D721Med (cell line): ENCODE measurements around the gene GOLGA5.

Source experiments
- DNase-seq: peaks from one replicate; pipeline ENCODE4 v3.0.0; 2011; ENCODE audit warnings: low spot score; ENCODE audit not compliant: insufficient read length
- FAIRE-seq: peaks from 2 replicates; lab custom pipeline; 2011; peaks lifted over from hg19 to GRCh38; lab: Jason Lieb, UNC
- CTCF ChIP-seq: IDR thresholded peaks from 2 replicates; pipeline ENCODE4 v1.5.1; 2012; ENCODE audit warnings: mild to moderate bottlenecking, control low read depth; ENCODE audit not compliant: insufficient read depth; ENCODE audit errors: missing control alignments

GOLGA5 gene

GRCh38 chr14:92861856-92862745 lies 68.0 kb downstream of the GOLGA5 start:
- FAIRE-seq = no peak
- no peak for DNase-seq
- TF ChIP-seq CTCF = no peak

GRCh38 chr14:92863286-92864080 lies 69.4 kb downstream of the GOLGA5 start:
- no peak for FAIRE-seq
- no peak for TF ChIP-seq CTCF

GRCh38 chr14:92865674-92866073 lies 71.6 kb downstream of the GOLGA5 start:
- no peak for TF ChIP-seq CTCF
- FAIRE-seq = no peak
- DNase-seq = no peak

More at GRCh38 chr14:92863286-92864080, 69.4 kb downstream of the GOLGA5 start:
- no peak for DNase-seq

- DNase-seq = no peak
- TF ChIP-seq CTCF = no peak
- FAIRE-seq = no peak
These were observed 72.2 kb downstream of the GOLGA5 start for GRCh38 chr14:92866181-92866752.

- FAIRE-seq = no peak
- TF ChIP-seq CTCF = no peak
- no peak for DNase-seq
These were observed 73.1 kb downstream of the GOLGA5 start for GRCh38 chr14:92866901-92867865.

GRCh38 chr14:92874962-92875661 lies 81.0 kb downstream of the GOLGA5 start:
- DNase-seq (no peak), FAIRE-seq (no peak)
- TF ChIP-seq CTCF = no peak
